ENCODE data around the gene ZNF692. TPM values are rescaled to one million over a fixed set of nuclear protein-coding genes. Genes with fewer than 3 reads are reported as not detected.

ZNF692 gene
- total and polyA plus RNA-seq, 2 of the 13 experiments (the other 11 are each of a cell fraction or from before 2014, with no cell fraction given) = 27.3 to 45.8 TPM

DNA sequence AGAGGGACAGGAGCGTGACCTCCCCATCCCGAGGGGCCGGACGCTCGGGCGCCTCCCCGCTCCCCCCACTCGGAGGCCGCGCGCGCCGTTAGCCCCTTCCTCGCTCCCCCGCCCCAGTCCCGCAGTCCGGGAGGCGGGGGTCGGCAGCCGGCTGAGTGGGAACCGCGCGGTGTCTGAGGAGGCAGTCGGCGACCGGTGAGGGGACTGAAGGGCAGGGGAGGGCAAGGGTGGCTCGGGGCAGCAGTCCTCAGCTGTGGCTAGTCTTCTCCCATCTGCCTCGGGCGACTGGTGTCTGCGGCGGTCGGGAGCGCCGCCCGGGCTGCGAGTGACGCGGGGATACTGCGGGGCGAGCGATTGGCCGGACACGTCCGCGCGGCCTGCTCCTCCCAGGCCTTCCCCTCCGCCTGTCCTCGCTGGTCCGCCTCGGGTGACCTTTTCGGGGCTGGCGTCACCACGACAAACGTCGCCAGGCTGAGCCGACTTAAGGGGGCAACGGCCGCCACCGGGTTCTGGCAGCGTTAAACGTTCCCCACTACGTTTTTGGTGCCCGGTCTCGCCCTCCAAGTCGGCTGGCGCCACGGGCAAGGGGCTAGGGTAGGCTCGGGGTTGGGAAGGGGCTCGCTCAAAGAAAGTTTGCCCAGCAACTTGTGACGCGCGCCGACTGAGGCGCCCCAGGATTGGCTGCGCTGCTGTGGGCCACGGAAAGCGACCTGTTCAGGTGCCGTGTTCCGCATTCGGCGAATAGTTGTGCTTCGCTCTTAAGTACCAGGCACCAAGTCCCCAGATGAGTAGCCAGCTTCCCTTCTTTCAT lies 20.3 kb downstream of the ZNF692 start (continued):
- TF ChIP-seq ZNF44 (CRISPR knock-in tag; IDR thresholded peaks at IDR 0.05) = peak; percentile 81; the same call in 1 of the 2 replicates
- no peak for TF ChIP-seq KDM1A (CRISPR knock-in tag; IDR thresholded peaks at IDR 0.05)
- TF ChIP-seq CSRNP1 (CRISPR knock-in tag; IDR thresholded peaks at IDR 0.05) = peak; percentile 48; the same call in 1 of the 2 replicates
- no peak; the same call in 1 of the 2 replicates for TF ChIP-seq KAT8 (CRISPR knock-in tag; IDR thresholded peaks at IDR 0.05)
- TF ChIP-seq NFIB (CRISPR knock-in tag; IDR thresholded peaks at IDR 0.05; ENCODE audit: borderline replicate concordance) = no peak
- no peak for TF ChIP-seq TCF12 (IDR thresholded peaks at IDR 0.05)
- no peak for TF ChIP-seq TCF12 (CRISPR knock-in tag; IDR thresholded peaks at IDR 0.05)
- peak; percentile 55; the same call in 1 of the 2 replicates for TF ChIP-seq ZMYM4 (CRISPR knock-in tag; IDR thresholded peaks at IDR 0.05)
- TF ChIP-seq ZNF740 (CRISPR knock-in tag; IDR thresholded peaks at IDR 0.05) = peak; percentile 96
- 0 out of 2 replicates have a peak, but pooled peaks have one; percentile 52 for TF ChIP-seq GZF1 (CRISPR knock-in tag; IDR thresholded peaks at IDR 0.05)
- no peak for TF ChIP-seq ZNF672 (CRISPR knock-in tag; IDR thresholded peaks at IDR 0.05)
- no peak for TF ChIP-seq KAT7 (CRISPR knock-in tag; IDR thresholded peaks at IDR 0.05; ENCODE audit: borderline replicate concordance)
- TF ChIP-seq, protein P1, sequence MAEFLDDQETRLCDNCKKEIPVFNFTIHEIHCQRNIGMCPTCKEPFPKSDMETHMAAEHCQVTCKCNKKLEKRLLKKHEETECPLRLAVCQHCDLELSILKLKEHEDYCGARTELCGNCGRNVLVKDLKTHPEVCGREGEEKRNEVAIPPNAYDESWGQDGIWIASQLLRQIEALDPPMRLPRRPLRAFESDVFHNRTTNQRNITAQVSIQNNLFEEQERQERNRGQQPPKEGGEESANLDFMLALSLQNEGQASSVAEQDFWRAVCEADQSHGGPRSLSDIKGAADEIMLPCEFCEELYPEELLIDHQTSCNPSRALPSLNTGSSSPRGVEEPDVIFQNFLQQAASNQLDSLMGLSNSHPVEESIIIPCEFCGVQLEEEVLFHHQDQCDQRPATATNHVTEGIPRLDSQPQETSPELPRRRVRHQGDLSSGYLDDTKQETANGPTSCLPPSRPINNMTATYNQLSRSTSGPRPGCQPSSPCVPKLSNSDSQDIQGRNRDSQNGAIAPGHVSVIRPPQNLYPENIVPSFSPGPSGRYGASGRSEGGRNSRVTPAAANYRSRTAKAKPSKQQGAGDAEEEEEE (CRISPR knock-in tag; IDR thresholded peaks at IDR 0.05; ENCODE audit: borderline replicate concordance) = no peak
- no peak for TF ChIP-seq TIGD3 (CRISPR knock-in tag; IDR thresholded peaks at IDR 0.05; ENCODE audit: borderline replicate concordance)
- TF ChIP-seq ATF7 (IDR thresholded peaks at IDR 0.05) = no peak
- TF ChIP-seq ATF7 (CRISPR knock-in tag; IDR thresholded peaks at IDR 0.05) = 0 out of 2 replicates have a peak, but pooled peaks have one; percentile 7
- no peak for TF ChIP-seq ZNF33A (CRISPR knock-in tag; IDR thresholded peaks at IDR 0.05; ENCODE audit: borderline replicate concordance)
- no peak for TF ChIP-seq GTF2F1 (IDR thresholded peaks at IDR 0.05; ENCODE audit: low read length)
- TF ChIP-seq, protein P2, sequence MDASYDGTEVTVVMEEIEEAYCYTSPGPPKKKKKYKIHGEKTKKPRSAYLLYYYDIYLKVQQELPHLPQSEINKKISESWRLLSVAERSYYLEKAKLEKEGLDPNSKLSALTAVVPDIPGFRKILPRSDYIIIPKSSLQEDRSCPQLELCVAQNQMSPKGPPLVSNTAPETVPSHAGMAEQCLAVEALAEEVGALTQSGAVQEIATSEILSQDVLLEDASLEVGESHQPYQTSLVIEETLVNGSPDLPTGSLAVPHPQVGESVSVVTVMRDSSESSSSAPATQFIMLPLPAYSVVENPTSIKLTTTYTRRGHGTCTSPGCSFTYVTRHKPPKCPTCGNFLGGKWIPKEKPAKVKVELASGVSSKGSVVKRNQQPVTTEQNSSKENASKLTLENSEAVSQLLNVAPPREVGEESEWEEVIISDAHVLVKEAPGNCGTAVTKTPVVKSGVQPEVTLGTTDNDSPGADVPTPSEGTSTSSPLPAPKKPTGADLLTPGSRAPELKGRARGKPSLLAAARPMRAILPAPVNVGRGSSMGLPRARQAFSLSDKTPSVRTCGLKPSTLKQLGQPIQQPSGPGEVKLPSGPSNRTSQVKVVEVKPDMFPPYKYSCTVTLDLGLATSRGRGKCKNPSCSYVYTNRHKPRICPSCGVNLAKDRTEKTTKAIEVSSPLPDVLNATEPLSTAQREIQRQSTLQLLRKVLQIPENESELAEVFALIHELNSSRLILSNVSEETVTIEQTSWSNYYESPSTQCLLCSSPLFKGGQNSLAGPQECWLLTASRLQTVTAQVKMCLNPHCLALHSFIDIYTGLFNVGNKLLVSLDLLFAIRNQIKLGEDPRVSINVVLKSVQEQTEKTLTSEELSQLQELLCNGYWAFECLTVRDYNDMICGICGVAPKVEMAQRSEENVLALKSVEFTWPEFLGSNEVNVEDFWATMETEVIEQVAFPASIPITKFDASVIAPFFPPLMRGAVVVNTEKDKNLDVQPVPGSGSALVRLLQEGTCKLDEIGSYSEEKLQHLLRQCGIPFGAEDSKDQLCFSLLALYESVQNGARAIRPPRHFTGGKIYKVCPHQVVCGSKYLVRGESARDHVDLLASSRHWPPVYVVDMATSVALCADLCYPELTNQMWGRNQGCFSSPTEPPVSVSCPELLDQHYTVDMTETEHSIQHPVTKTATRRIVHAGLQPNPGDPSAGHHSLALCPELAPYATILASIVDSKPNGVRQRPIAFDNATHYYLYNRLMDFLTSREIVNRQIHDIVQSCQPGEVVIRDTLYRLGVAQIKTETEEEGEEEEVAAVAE (CRISPR knock-in tag; IDR thresholded peaks at IDR 0.05; ENCODE audit: borderline replicate concordance) = 0 out of 2 replicates have a peak, but pooled peaks have one; percentile 47
- peak; percentile 57; the same call in 1 of the 2 replicates for TF ChIP-seq TBX2 (CRISPR knock-in tag; IDR thresholded peaks at IDR 0.05; ENCODE audit: borderline replicate concordance)

Measured in HepG2 (cell line).